Uterus (tissue), 2 donors: ENCODE data around the gene PSG3.

ENCODE experiments used
- POLR2A ChIP-seq, 2 donors: fragments of 450-650 bp; IDR thresholded peaks; one replicate each; pipeline ENCODE4 v1.6.1; 2016; ENCODE audit warnings: antibody characterized with exemption in 2 of 2, mild to moderate bottlenecking in 1 of 2, moderate library complexity in 1 of 2
- TF ChIP-seq, protein P1 (sequence below), 4 experiments: fragments of 200-600 bp in 2 of 4; fragments of 450-650 bp in 2 of 4; sonication (generic) in 2 of 4; IDR thresholded peaks; one replicate each; pipeline ENCODE4 v1.5.1; 2016 to 2019; ENCODE audit warnings: antibody characterized with exemption in 4 of 4, mild to moderate bottlenecking in 2 of 4, moderate library complexity in 1 of 4

- TF ChIP-seq, protein P1, sequence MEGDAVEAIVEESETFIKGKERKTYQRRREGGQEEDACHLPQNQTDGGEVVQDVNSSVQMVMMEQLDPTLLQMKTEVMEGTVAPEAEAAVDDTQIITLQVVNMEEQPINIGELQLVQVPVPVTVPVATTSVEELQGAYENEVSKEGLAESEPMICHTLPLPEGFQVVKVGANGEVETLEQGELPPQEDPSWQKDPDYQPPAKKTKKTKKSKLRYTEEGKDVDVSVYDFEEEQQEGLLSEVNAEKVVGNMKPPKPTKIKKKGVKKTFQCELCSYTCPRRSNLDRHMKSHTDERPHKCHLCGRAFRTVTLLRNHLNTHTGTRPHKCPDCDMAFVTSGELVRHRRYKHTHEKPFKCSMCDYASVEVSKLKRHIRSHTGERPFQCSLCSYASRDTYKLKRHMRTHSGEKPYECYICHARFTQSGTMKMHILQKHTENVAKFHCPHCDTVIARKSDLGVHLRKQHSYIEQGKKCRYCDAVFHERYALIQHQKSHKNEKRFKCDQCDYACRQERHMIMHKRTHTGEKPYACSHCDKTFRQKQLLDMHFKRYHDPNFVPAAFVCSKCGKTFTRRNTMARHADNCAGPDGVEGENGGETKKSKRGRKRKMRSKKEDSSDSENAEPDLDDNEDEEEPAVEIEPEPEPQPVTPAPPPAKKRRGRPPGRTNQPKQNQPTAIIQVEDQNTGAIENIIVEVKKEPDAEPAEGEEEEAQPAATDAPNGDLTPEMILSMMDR (IDR thresholded peaks at IDR 0.05), result no peak
- no peak for TF ChIP-seq POLR2A (IDR thresholded peaks at IDR 0.05)
Observed at GRCh38 chr19:42693760-42694350, 46.4 kb downstream of the PSG3 start.
